ENCODE results near the gene SHISA7.

DNA sequence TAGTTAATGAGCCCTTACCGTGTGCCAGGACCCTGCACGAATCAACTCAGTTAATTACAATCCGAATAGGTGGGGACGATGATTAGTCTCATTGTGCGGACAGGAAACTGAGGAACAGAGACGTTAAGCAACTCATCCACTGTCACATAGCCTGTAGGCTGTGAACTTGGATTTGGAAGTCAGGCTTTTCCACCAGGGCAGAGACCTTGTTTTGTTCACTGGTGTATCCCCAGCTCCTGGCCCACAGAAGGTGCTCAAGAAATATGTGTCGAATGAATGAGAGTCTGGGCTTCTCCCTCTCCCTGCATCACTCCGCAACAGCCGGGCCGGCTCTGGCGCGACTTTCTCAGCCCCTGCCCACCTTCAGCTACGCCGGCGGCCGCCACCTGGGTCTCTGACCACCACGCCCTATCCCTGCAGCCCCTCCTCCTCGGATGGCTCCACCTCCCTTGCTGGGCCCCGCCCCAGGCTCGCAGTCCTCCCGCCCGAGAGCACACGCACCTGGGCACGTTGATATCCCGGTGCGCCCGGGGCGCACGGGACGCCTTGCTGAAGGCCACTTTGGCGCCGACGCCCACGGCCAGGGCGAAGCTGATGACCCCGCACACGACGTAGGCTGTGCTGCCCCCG lies 1.3 kb downstream of the SHISA7 start:
- TF ChIP-seq, protein P1, sequence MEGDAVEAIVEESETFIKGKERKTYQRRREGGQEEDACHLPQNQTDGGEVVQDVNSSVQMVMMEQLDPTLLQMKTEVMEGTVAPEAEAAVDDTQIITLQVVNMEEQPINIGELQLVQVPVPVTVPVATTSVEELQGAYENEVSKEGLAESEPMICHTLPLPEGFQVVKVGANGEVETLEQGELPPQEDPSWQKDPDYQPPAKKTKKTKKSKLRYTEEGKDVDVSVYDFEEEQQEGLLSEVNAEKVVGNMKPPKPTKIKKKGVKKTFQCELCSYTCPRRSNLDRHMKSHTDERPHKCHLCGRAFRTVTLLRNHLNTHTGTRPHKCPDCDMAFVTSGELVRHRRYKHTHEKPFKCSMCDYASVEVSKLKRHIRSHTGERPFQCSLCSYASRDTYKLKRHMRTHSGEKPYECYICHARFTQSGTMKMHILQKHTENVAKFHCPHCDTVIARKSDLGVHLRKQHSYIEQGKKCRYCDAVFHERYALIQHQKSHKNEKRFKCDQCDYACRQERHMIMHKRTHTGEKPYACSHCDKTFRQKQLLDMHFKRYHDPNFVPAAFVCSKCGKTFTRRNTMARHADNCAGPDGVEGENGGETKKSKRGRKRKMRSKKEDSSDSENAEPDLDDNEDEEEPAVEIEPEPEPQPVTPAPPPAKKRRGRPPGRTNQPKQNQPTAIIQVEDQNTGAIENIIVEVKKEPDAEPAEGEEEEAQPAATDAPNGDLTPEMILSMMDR (IDR thresholded peaks at IDR 0.05; ENCODE audit: low read length) = no peak
- TF ChIP-seq EZH2 (IDR thresholded peaks at IDR 0.05; ENCODE audit: borderline replicate concordance, low read length) = no peak

Measured in OCI-LY1 (cell line).